ENCODE data around the gene S100Z.
"Not testable (repeated sequence)": the region's sequence is repeated elsewhere in the genome, so short reads cannot be mapped to it uniquely, and the experiment has no call there.

Gene S100Z

DNA sequence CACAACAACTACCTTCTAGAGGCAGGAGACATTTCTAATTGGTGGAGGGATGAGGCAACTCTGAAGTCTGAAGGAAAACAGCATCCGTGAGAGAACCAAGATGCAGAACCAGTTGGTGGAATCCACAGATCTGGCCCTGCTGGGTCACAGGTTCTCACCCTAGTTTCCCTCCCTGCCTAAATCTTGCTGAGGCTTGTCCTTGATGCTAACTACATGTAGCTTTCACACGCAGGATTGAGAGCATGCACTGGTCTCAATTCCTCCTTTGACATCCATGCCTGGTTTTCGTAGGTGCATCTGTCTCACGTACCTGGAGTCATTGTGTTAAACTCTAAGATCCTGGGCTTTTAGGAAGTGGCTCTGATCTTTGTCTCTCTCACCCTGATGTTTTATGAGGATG lies 40.7 kb upstream of the S100Z start:
- Histone ChIP-seq H3K4me3 (IDR thresholded peaks at IDR 0.05; ENCODE audit: insufficient read depth, low read depth, low read length) (no peak overlapping the region), H3K36me3 (ENCODE audit: insufficient read depth) (no peaks in the 10 kb centered on the region), H3K4me2 (no peak overlapping the region), H3K4me1 (ENCODE audit: low read depth, poor library complexity, severe bottlenecking) (no peaks in the 10 kb centered on the region), H4K20me1 (ENCODE audit: insufficient read depth) (no peaks in the 10 kb centered on the region), H3K27ac (no peak overlapping the region), H3K79me2 (ENCODE audit: insufficient read depth, low read depth) (no peaks in the 10 kb centered on the region), H2AFZ (ENCODE audit: low read depth) (no peak overlapping the region), H3K9ac (no peak overlapping the region), H3K27me3 (ENCODE audit: insufficient read depth, low read depth) (no peaks in the 10 kb centered on the region)
- TF ChIP-seq, protein P1, sequence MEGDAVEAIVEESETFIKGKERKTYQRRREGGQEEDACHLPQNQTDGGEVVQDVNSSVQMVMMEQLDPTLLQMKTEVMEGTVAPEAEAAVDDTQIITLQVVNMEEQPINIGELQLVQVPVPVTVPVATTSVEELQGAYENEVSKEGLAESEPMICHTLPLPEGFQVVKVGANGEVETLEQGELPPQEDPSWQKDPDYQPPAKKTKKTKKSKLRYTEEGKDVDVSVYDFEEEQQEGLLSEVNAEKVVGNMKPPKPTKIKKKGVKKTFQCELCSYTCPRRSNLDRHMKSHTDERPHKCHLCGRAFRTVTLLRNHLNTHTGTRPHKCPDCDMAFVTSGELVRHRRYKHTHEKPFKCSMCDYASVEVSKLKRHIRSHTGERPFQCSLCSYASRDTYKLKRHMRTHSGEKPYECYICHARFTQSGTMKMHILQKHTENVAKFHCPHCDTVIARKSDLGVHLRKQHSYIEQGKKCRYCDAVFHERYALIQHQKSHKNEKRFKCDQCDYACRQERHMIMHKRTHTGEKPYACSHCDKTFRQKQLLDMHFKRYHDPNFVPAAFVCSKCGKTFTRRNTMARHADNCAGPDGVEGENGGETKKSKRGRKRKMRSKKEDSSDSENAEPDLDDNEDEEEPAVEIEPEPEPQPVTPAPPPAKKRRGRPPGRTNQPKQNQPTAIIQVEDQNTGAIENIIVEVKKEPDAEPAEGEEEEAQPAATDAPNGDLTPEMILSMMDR (conservative IDR thresholded peaks at IDR 0.05; ENCODE audit: low read depth, low read length) = no peak

DNA sequence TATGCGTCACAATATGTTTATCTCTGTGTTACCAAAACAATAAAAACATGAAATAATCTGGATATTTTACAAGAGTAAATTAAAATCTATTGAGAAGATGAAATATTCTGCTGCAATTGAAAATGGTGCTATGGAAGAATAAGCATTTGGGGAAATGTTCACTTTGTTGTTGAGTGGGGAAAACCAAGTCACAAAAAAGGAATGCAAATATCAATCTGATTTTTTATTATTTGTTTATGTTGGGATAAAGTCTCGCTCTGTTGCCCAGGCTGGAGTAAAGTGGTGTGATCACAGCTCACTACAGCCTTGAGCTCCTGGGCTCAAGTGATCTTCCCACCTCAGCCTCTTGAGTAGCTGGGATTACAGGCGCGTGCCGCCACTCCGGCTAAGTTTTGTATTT lies 39.6 kb upstream of the S100Z start:
- TF ChIP-seq, protein P1 (conservative IDR thresholded peaks at IDR 0.05; ENCODE audit: low read depth, low read length) = no peak
- no peak overlapping the region for H3K27ac ChIP-seq

DNA sequence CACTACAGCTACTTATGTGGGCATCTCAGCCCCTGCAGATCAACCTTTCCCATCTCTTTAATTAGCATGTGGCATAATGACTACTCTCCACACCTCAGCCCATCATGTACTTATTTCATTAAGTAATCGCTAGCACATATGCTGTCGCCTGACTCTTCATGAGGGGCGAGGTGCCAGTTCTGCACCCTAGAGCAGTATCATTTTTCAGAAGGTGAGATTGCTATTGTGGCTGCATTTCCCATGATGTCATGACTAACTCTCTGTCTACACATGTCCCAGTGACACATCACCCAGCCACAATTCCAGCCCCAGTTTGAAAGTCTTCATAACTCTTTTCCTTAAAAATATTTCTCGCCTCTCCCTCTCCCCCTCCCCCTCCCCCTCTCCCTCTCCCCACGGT lies 38.6 kb upstream of the S100Z start:
- Histone ChIP-seq H3K27ac (no peak overlapping the region), H3K4me2 (no peak overlapping the region), H3K9ac (no peak overlapping the region), H3K4me3 (IDR thresholded peaks at IDR 0.05; ENCODE audit: insufficient read depth, low read depth, low read length) (no peak overlapping the region), H3K36me3 (ENCODE audit: insufficient read depth) (no peaks in the 10 kb centered on the region), H4K20me1 (ENCODE audit: insufficient read depth) (no peaks in the 10 kb centered on the region), H2AFZ (ENCODE audit: low read depth) (no peak overlapping the region), H3K79me2 (ENCODE audit: insufficient read depth, low read depth) (no peaks in the 10 kb centered on the region), H3K27me3 (ENCODE audit: insufficient read depth, low read depth) (no peaks in the 10 kb centered on the region), H3K4me1 (ENCODE audit: low read depth, poor library complexity, severe bottlenecking) (no peaks in the 10 kb centered on the region)
- TF ChIP-seq, protein P1 (conservative IDR thresholded peaks at IDR 0.05; ENCODE audit: low read depth, low read length) = no peak

More for the DNA sequence above, 39.6 kb upstream of the S100Z start:
- Histone ChIP-seq H3K4me1 (ENCODE audit: low read depth, poor library complexity, severe bottlenecking) (no peaks in the 10 kb centered on the region), H3K27me3 (ENCODE audit: insufficient read depth, low read depth) (no peaks in the 10 kb centered on the region), H3K36me3 (ENCODE audit: insufficient read depth) (no peaks in the 10 kb centered on the region), H2AFZ (ENCODE audit: low read depth) (no peak overlapping the region), H3K4me2 (no peak overlapping the region), H3K79me2 (ENCODE audit: insufficient read depth, low read depth) (no peaks in the 10 kb centered on the region), H3K9ac (no peak overlapping the region), H3K4me3 (IDR thresholded peaks at IDR 0.05; ENCODE audit: insufficient read depth, low read depth, low read length) (no peak overlapping the region), H4K20me1 (ENCODE audit: insufficient read depth) (no peaks in the 10 kb centered on the region)

DNA sequence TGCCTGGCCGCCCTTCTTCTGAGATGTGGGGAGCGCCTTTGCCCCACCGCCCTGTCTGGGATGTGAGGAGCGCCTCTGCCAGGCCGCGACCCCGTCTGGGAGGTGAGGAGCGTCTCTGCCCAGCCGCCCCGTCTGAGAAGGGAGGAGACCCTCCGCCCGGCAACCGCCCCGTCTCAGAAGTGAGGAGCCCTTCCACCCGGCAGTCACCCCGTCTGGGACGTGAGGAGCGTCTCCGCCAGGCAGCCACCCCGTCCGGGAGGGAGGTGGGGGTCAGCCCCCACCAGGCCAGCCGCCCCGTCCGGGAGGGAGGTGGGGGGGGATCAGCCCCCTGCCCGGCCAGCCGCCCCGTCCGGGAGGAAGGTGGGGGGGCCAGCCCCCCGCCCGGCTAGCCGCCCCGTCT lies 37.6 kb upstream of the S100Z start:
- not testable (repeated sequence) for H3K27me3 ChIP-seq (ENCODE audit: insufficient read depth, low read depth); H3K9ac ChIP-seq; H3K4me1 ChIP-seq (ENCODE audit: low read depth, poor library complexity, severe bottlenecking); H3K4me3 ChIP-seq (IDR thresholded peaks at IDR 0.05; ENCODE audit: insufficient read depth, low read depth, low read length); H3K36me3 ChIP-seq (ENCODE audit: insufficient read depth); H3K4me2 ChIP-seq; H3K27ac ChIP-seq; H3K79me2 ChIP-seq (ENCODE audit: insufficient read depth, low read depth); H4K20me1 ChIP-seq (ENCODE audit: insufficient read depth); H2AFZ ChIP-seq (ENCODE audit: low read depth)

DNA sequence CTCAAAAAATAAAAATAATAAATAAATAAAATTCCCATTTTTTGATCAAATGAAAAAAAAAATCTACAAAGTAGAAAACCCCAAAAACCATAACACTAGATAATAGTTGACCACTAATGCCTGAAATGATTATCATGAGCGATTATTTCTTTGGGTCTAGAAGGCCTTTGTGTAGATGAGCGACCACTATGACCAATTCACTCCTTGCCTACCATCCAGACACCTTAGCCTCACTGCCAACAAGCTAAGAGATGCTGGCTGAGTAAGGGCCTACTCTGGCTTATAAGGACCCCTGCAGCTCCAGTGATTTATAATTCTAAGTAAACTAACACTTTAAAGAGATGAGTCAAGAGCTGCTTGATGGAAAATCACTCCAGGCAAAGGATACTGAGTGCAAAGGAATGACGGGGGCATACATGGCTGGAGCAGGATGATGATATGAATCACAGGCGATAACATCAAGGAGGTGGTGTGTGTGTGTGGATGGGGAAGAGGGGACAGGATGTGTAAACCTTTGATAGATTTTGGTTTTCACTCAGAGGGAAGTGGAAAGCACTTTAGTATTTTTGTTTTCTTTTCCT lies 35.7 kb upstream of the S100Z start:
- Histone ChIP-seq H3K4me3 (IDR thresholded peaks at IDR 0.05; ENCODE audit: insufficient read depth, low read depth, low read length) (no peak overlapping the region), H3K79me2 (ENCODE audit: insufficient read depth, low read depth) (no peaks in the 10 kb centered on the region), H3K4me2 (no peak overlapping the region), H3K27me3 (ENCODE audit: insufficient read depth, low read depth) (no peaks in the 10 kb centered on the region), H3K4me1 (ENCODE audit: low read depth, poor library complexity, severe bottlenecking) (no peaks in the 10 kb centered on the region), H4K20me1 (ENCODE audit: insufficient read depth) (no peaks in the 10 kb centered on the region), H3K36me3 (ENCODE audit: insufficient read depth) (no peaks in the 10 kb centered on the region), H3K27ac (no peak overlapping the region), H3K9ac (no peak overlapping the region), H2AFZ (ENCODE audit: low read depth) (no peak overlapping the region)
- TF ChIP-seq, protein P1 (conservative IDR thresholded peaks at IDR 0.05; ENCODE audit: low read depth, low read length) = no peak
